ENCODE measurements around the gene ZNF84.

The ZNF84 gene

GRCh38 chr12:133037207-133038005 is at the start of gene ZNF84:
Gene ZNF84 (plus strand): TSS chr12:133037509. CDS start chr12:133041468, 3,959 bp downstream.
- peak; percentile 97 to 98 for DNase-seq

DNA sequence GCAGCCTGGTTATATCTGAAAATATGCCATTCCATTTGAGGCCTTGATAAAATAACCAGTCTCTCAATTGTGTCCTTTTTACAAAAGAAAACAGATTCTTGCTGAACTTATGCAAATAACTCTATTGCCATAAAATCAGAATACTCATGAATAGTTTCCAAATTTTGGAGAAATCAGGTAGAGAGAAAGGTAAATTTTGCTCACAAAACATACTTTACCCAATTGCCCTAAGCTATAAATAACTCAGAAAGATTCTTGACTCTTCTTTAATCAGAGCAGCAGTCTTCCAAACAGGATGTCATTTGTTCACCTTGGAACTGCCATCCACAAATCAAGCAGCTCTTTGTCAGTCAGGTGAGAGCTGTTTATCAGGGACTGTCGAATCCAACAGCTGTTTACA is 38.6 kb upstream of the ZNF84 start:
- DNase-seq: no peak

- no peak for DNase-seq
Measured at GRCh38 chr12:133010657-133011297, 26.5 kb upstream of the ZNF84 start.

GRCh38 chr12:133023566-133023965 is 13.7 kb upstream of the ZNF84 start:
- DNase-seq: no peak

- no peak for DNase-seq
Measured at GRCh38 chr12:133026996-133027395, 10.3 kb upstream of the ZNF84 start.

- no peak for DNase-seq
Measured at GRCh38 chr12:133038118-133038709, 905 bp downstream of the ZNF84 start.

GRCh38 chr12:133046698-133047097 is 9.4 kb downstream of the ZNF84 start:
- no peak for DNase-seq

DNA sequence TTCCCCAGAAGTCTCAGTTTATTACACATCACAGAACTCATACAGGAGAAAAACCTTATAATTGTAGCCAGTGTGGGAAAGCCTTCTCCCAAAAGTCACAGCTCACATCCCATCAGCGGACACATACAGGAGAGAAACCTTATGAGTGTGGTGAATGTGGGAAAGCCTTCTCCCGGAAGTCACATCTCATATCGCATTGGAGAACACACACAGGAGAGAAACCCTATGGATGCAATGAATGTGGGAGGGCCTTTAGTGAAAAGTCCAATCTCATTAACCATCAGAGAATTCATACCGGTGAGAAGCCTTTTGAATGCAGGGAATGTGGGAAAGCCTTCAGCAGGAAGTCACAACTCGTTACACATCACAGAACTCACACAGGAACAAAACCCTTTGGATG is 20.1 kb downstream of the ZNF84 start:
- DNase-seq: no peak

DNA sequence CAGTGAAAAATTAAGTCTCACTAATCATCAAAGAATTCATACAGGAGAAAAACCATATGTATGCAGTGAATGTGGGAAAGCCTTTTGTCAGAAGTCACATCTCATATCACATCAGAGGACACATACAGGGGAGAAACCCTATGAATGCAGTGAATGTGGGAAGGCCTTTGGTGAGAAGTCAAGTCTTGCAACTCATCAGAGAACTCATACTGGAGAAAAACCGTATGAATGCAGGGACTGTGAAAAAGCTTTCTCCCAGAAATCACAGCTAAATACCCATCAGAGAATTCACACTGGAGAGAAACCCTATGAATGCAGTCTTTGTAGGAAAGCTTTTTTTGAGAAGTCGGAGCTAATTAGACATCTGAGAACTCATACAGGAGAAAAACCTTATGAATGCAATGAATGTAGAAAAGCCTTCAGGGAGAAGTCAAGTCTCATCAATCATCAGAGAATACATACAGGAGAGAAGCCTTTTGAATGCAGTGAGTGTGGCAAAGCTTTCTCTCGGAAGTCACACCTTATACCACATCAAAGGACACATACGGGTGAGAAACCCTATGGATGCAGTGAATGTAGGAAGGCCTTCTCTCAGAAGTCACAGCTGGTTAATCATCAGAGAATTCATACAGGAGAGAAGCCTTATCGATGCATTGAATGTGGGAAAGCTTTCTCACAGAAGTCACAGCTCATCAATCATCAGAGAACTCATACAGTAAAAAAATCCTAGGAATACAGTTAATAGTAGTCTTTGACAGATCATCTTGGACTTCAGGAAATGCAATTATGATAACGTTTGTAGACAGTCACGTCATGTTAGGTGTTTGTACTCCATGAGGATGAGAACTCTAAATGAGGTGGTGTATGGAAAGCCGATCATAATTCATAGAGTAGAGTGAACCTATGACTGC is 21.1 kb downstream of the ZNF84 start:
- DNase-seq: no peak

GRCh38 chr12:133061954-133062353 is 24.6 kb downstream of the ZNF84 start:
- DNase-seq: no peak

- DNase-seq: no peak
Measured at GRCh38 chr12:133063556-133063955, 26.2 kb downstream of the ZNF84 start.

DNA sequence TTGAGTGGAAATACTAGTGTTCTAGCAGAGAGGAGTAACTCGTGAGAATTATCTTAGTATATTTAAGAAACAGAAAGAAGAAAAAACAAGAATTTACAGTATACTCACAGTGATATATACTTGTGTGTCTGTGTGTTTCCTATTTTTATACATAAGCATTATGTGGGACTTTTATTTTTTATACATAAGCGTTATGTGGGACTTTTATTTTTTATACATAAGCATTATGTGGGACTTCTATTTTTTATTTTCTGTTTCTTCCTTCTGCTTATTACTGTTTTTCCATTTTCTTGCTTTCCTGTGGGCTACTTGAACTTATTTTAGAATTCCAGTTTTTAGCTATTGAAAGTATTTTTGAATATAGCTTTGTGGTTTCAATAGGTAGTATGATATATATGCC is 36.5 kb downstream of the ZNF84 start:
- DNase-seq: no peak

GRCh38 chr12:133080026-133080367 is 42.7 kb downstream of the ZNF84 start:
- DNase-seq: peak; percentile 95 to 97

- peak; percentile 92 for DNase-seq
Measured at GRCh38 chr12:133080368-133081158, 43.3 kb downstream of the ZNF84 start, which contains the start of gene ZNF140. Gene ZNF140 (plus strand): TSS chr12:133080923. CDS start chr12:133081321, 398 bp downstream.

- peak in 1 of 2 experiments; percentile 79 for DNase-seq
Measured at GRCh38 chr12:133081159-133081780, 44.0 kb downstream of the ZNF84 start.

DNA sequence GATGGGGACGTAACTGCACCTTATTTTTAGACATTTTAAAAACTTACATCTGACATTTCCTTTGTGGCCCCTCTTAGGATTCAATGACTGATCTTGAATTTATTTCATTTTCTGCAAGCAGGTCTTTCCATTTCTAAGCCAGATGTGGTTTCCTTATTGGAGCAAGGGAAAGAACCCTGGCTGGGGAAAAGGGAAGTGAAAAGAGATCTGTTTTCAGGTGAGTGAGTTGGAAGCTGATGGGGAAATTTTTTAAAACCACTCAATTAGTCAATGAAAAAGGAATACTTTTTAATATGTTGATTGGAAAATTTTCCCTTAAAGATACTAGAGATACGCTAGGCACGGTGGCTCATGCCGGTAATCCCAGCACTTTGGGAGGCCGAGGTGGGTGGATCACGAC is 46.0 kb downstream of the ZNF84 start:
- DNase-seq: no peak

DNA sequence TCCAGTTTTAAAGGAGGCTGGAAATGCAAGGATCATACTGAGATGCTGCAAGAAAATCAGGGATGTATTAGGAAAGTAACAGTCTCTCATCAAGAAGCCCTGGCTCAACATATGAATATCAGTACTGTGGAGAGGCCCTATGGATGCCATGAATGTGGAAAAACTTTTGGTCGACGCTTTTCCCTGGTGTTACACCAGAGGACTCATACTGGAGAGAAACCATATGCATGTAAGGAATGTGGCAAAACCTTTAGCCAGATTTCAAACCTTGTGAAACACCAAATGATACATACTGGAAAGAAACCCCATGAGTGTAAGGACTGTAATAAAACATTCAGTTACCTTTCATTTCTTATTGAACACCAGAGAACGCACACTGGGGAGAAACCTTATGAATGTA is 68.3 kb downstream of the ZNF84 start:
- no peak for DNase-seq

- DNase-seq: no peak
Measured at GRCh38 chr12:133106253-133106652, 68.9 kb downstream of the ZNF84 start.

- no peak for DNase-seq
Measured at GRCh38 chr12:133107121-133107520, 69.8 kb downstream of the ZNF84 start.

DNA sequence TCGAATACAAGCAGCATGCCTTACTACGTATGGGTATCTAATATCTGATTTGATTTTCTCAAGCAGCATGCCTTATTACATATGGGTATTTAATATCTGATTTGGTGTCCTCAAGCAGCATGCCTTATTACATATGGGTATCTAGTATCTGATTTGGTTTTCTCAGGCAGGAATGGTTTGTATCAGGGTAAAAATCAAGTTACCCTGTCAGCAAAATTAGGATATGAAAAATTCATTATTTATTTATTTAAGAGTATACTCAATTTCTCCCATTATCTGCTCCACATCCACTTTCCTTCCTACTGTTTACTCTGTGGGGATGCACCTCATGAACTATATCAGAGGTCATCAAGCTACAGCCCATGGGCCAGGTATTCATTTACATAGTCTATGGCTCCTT is 70.8 kb downstream of the ZNF84 start:
- no peak for DNase-seq
